Measurements from ENCODE around the gene SFXN4. TPM values are rescaled to one million over a fixed set of nuclear protein-coding genes. Genes with fewer than 3 reads are reported as not detected.

SFXN4 gene
- total and polyA plus RNA-seq, 2 of the 13 experiments (the other 11 are each of a cell fraction or from before 2014, with no cell fraction given) = 47.7 to 64.9 TPM

DNA sequence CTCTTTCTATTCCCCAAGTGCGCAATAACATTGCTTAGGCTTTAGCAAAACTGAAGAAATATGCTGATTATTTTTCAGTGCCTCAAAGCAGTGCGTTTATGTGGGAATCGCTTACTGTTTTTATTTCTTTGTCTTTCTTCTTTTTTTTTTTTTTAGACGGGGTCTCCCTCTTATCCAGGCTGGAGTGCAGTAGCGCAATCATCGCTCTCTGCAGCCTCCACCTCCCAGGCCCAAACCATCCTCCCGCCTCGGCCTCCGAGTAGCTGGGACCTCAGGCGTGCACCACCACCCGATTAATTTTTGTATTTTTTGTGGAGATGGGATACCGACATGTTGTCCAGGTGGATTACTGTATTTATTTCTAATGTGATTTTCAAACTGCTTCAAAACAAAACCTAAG, 60.4 kb downstream of the SFXN4 start:
- no peaks in the 10 kb centered on the region for H4K20me1 ChIP-seq (ENCODE audit: insufficient read depth, low read length)
- POLR2A ChIA-PET = interaction anchor here (1.3 to 4.1 kb wide), 6 partner anchors 9 to 102 kb away, joined by 3 to 106 read pairs (median 20); partner anchors contain the start of genes EIF3A and GRK5
- in situ Hi-C loops (cut with HindIII; ENCODE audit: extremely low pct_ligation_motif_present, low pct_unique_long_range_greater_than_20kb) = no loop called here
- H3K4me1 ChIP-seq (ENCODE audit: insufficient read depth, low read length) = peaks cover 54% of the 10 kb centered on the region
- H3K79me2 ChIP-seq (ENCODE audit: insufficient read depth, low read length) = peaks cover 16% of the 10 kb centered on the region
- H3K4me2 ChIP-seq (ENCODE audit: low read depth, low read length) = peak overlapping the region; percentile 89
- H3K9me3 ChIP-seq (ENCODE audit: low read length) = no peaks in the 10 kb centered on the region
- H3K9ac ChIP-seq (ENCODE audit: insufficient read depth, low read depth, low read length) = peak overlapping the region; percentile 80; the same call in 1 of the 2 replicates
- DNase-seq (ENCODE audit: low spot score) (no peak), FAIRE-seq (no peak), ATAC-seq (no peak)
- intact Hi-C loops (cut with micrococcal nuclease; ENCODE audit: unreplicated experiment) = no loop called here
- no peak overlapping the region for H2AFZ ChIP-seq (ENCODE audit: low read length)
- 83% methylated on average over 12 of the region's 12 CpGs for WGBS (ENCODE audit: low lambda C conversion rate)
- H3K27ac ChIP-seq (ENCODE audit: extremely low read length, insufficient read depth, low read length) = peak overlapping the region; percentile 62
- no peaks in the 10 kb centered on the region for H3K27me3 ChIP-seq (ENCODE audit: control insufficient read depth in 1 of 2, insufficient read depth in 2 of 2, low read length in 2 of 2)
- BruUV-seq (replicated peaks) = TSS peak; percentile 74
- CTCF ChIA-PET (ENCODE audit: low intra/inter-chr PET ratio, low total read pairs) = no interaction called here
- no peaks in the 10 kb centered on the region; a peak in 1 of 5 replicates for H3K36me3 ChIP-seq (replicated peaks in 1 of 2; ENCODE audit: control insufficient read depth in 1 of 2, insufficient read depth in 2 of 2, low read length in 2 of 2)
- peak overlapping the region; percentile 70 to 92 (median 83) for H3K4me3 ChIP-seq (replicated peaks in 1 of 3; ENCODE audit: insufficient read depth in 1 of 3, low read depth in 2 of 3, low read length in 3 of 3)
- 0 out of 2 replicates have a peak, but pooled peaks have one; percentile 17 for TF ChIP-seq ZNF501 (CRISPR knock-in tag; IDR thresholded peaks at IDR 0.05)
- TF ChIP-seq TOE1 (CRISPR knock-in tag; IDR thresholded peaks at IDR 0.05) = no peak
- TF ChIP-seq, protein P1, sequence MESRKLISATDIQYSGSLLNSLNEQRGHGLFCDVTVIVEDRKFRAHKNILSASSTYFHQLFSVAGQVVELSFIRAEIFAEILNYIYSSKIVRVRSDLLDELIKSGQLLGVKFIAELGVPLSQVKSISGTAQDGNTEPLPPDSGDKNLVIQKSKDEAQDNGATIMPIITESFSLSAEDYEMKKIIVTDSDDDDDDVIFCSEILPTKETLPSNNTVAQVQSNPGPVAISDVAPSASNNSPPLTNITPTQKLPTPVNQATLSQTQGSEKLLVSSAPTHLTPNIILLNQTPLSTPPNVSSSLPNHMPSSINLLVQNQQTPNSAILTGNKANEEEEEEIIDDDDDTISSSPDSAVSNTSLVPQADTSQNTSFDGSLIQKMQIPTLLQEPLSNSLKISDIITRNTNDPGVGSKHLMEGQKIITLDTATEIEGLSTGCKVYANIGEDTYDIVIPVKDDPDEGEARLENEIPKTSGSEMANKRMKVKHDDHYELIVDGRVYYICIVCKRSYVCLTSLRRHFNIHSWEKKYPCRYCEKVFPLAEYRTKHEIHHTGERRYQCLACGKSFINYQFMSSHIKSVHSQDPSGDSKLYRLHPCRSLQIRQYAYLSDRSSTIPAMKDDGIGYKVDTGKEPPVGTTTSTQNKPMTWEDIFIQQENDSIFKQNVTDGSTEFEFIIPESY (CRISPR knock-in tag; IDR thresholded peaks at IDR 0.05) = 0 out of 2 replicates have a peak, but pooled peaks have one; percentile 29
- TF ChIP-seq, protein P2, sequence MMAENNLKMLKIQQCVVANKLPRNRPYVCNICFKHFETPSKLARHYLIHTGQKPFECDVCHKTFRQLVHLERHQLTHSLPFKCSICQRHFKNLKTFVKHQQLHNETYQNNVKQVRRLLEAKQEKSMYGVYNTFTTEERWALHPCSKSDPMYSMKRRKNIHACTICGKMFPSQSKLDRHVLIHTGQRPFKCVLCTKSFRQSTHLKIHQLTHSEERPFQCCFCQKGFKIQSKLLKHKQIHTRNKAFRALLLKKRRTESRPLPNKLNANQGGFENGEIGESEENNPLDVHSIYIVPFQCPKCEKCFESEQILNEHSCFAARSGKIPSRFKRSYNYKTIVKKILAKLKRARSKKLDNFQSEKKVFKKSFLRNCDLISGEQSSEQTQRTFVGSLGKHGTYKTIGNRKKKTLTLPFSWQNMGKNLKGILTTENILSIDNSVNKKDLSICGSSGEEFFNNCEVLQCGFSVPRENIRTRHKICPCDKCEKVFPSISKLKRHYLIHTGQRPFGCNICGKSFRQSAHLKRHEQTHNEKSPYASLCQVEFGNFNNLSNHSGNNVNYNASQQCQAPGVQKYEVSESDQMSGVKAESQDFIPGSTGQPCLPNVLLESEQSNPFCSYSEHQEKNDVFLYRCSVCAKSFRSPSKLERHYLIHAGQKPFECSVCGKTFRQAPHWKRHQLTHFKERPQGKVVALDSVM (CRISPR knock-in tag; IDR thresholded peaks at IDR 0.05) = peak; percentile 79
